Measurements from ENCODE around the gene SCAF8. TPM values are rescaled to one million over a fixed set of nuclear protein-coding genes. Genes with fewer than 3 reads are reported as not detected.

The SCAF8 gene
- total RNA-seq, 1 experiment from 2014 or later = 28.6 TPM

- no peak for DNase-seq
- peaks cover 33% of the 10 kb centered on the region for H3K36me3 Mint-ChIP-seq (ENCODE audit: insufficient read depth, unreplicated experiment)
- CTCF ChIA-PET = no interaction called here
- no TSS peak for BruUV-seq (replicated peaks)
- no peak overlapping the region for H3K4me3 Mint-ChIP-seq (ENCODE audit: low read depth, unreplicated experiment)
- peaks cover 8% of the 10 kb centered on the region for H3K4me1 Mint-ChIP-seq (ENCODE audit: low read depth, unreplicated experiment)
- no peaks in the 10 kb centered on the region for H3K27me3 Mint-ChIP-seq (ENCODE audit: unreplicated experiment)
- H3K9me3 Mint-ChIP-seq (ENCODE audit: low read depth, unreplicated experiment) = no peaks in the 10 kb centered on the region
- no peak overlapping the region for H3K27ac Mint-ChIP-seq (ENCODE audit: unreplicated experiment)
- TF ChIP-seq CTCF (IDR thresholded peaks at IDR 0.05; ENCODE audit: unreplicated experiment) = no peak
- intact Hi-C loops (cut with micrococcal nuclease; ENCODE audit: unreplicated experiment) = no loop called here
Observed at GRCh38 chr6:154736618-154737259, 3.5 kb downstream of the SCAF8 start.

- intact Hi-C loops (cut with micrococcal nuclease; ENCODE audit: unreplicated experiment) = no loop called here
- no peak for TF ChIP-seq CTCF (IDR thresholded peaks at IDR 0.05; ENCODE audit: unreplicated experiment)
- Mint-ChIP-seq H3K27ac (ENCODE audit: unreplicated experiment) (no peak overlapping the region), H3K9me3 (ENCODE audit: low read depth, unreplicated experiment) (no peaks in the 10 kb centered on the region), H3K36me3 (ENCODE audit: insufficient read depth, unreplicated experiment) (peaks cover 33% of the 10 kb centered on the region), H3K4me3 (ENCODE audit: low read depth, unreplicated experiment) (no peak overlapping the region), H3K27me3 (ENCODE audit: unreplicated experiment) (no peaks in the 10 kb centered on the region), H3K4me1 (ENCODE audit: low read depth, unreplicated experiment) (peaks cover under 1% of the 10 kb centered on the region)
- no peak for DNase-seq
- no TSS peak for BruUV-seq (replicated peaks)
- CTCF ChIA-PET = interaction anchor here (0.7 kb wide), 1 partner anchor 55 kb away, joined by 3 read pairs; no protein-coding TSS in a partner anchor
Observed at GRCh38 chr6:154737424-154737823, 4.2 kb downstream of the SCAF8 start.

GRCh38 chr6:154738551-154738961 lies 5.3 kb downstream of the SCAF8 start:
- no TSS peak for BruUV-seq (replicated peaks)
- Mint-ChIP-seq H3K36me3 (ENCODE audit: insufficient read depth, unreplicated experiment) (peaks cover 22% of the 10 kb centered on the region), H3K27ac (ENCODE audit: unreplicated experiment) (no peak overlapping the region), H3K4me3 (ENCODE audit: low read depth, unreplicated experiment) (no peak overlapping the region), H3K4me1 (ENCODE audit: low read depth, unreplicated experiment) (no peaks in the 10 kb centered on the region), H3K27me3 (ENCODE audit: unreplicated experiment) (no peaks in the 10 kb centered on the region), H3K9me3 (ENCODE audit: low read depth, unreplicated experiment) (no peaks in the 10 kb centered on the region)
- intact Hi-C loops (cut with micrococcal nuclease; ENCODE audit: unreplicated experiment) = no loop called here
- no peak for DNase-seq
- no peak for TF ChIP-seq CTCF (IDR thresholded peaks at IDR 0.05; ENCODE audit: unreplicated experiment)
- CTCF ChIA-PET = interaction anchor here (0.8 kb wide), 1 partner anchor 63 kb away, joined by 3 read pairs; no protein-coding TSS in a partner anchor

GRCh38 chr6:154740658-154741057 lies 7.4 kb downstream of the SCAF8 start:
- H3K4me3 Mint-ChIP-seq (ENCODE audit: low read depth, unreplicated experiment) = no peak overlapping the region
- BruUV-seq (replicated peaks) = no TSS peak
- DNase-seq = no peak
- no peak overlapping the region for H3K27ac Mint-ChIP-seq (ENCODE audit: unreplicated experiment)
- intact Hi-C loops (cut with micrococcal nuclease; ENCODE audit: unreplicated experiment) = no loop called here
- no peak for TF ChIP-seq CTCF (IDR thresholded peaks at IDR 0.05; ENCODE audit: unreplicated experiment)
- CTCF ChIA-PET = no interaction called here
- H3K9me3 Mint-ChIP-seq (ENCODE audit: low read depth, unreplicated experiment) = no peaks in the 10 kb centered on the region
- H3K4me1 Mint-ChIP-seq (ENCODE audit: low read depth, unreplicated experiment) = no peaks in the 10 kb centered on the region
- no peaks in the 10 kb centered on the region for H3K27me3 Mint-ChIP-seq (ENCODE audit: unreplicated experiment)
- peaks cover 4% of the 10 kb centered on the region for H3K36me3 Mint-ChIP-seq (ENCODE audit: insufficient read depth, unreplicated experiment)

Measured in Calu3 (cell line).